Panc1 (cell line): Measurements from ENCODE around the gene EIF2S3B. TPM values are rescaled to one million over a fixed set of nuclear protein-coding genes. Genes with fewer than 3 reads are reported as not detected.

Experiments
- ATAC-seq: fragments of 200-7000 bp; cut with Tn5 transposase; 2 replicates; pipeline ENCODE4 v1.9.1; 2020; ENCODE audit warnings: mild to moderate bottlenecking, moderate library complexity
- BruUV-seq: library from RNA; stranded (reverse); fragments of 400-500 nt; replicated peaks from 2 replicates; lab custom pipeline; 2021; lab: Mats Ljungman, UMichigan
- CTCF ChIA-PET: fragments of 300-600 bp; sonication (Branson Sonifier 250); formaldehyde crosslinking; loops from one replicate; lab custom pipeline; 2022; ENCODE audit warnings: antibody characterized with exemption; lab: Charles Lee
- POLR2A ChIA-PET: fragments of 300-600 bp; sonication (Branson Sonifier 250); formaldehyde crosslinking; loops from one replicate; lab custom pipeline; 2022; ENCODE audit warnings: antibody characterized with exemption; lab: Charles Lee
- DNase-seq: peaks from one replicate; pipeline ENCODE4 v3.0.0-alpha.2; 2010; ENCODE audit warnings: low read depth, low spot score
- H3K27ac ChIP-seq: 2 replicates; pipeline ENCODE4 v1.5.1; 2011; ENCODE audit warnings: mild to moderate bottlenecking, low read length, inconsistent platforms
- H3K27me3 ChIP-seq: fragments of 200-500 bp; sonication (Bioruptor generic); 2 replicates; pipeline ENCODE4 v1.6.0; 2014; ENCODE audit warnings: low read length, inconsistent platforms; ENCODE audit not compliant: control insufficient read depth, insufficient read depth
- H3K36me3 ChIP-seq: fragments of 200-500 bp; sonication (Bioruptor generic); 2 replicates; pipeline ENCODE4 v1.5.1; 2014; ENCODE audit warnings: inconsistent platforms, mild to moderate bottlenecking, low read length, moderate library complexity; ENCODE audit not compliant: control insufficient read depth, insufficient read depth
- H3K4me1 ChIP-seq: 2 replicates; pipeline ENCODE4 v1.5.1; 2011; ENCODE audit warnings: inconsistent platforms, mild to moderate bottlenecking, low read length, moderate library complexity; ENCODE audit not compliant: control insufficient read depth, insufficient read depth
- H3K4me3 ChIP-seq, 2 experiments: 2 replicates each; pipeline ENCODE4 v1.5.1; 2011 to 2012; ENCODE audit warnings: low read depth in 2 of 2, low read length in 2 of 2, mild to moderate bottlenecking in 2 of 2, inconsistent platforms in 1 of 2, moderate library complexity in 1 of 2
- H3K9me3 ChIP-seq: fragments of 200-500 bp; sonication (Bioruptor generic); 2 replicates; pipeline ENCODE4 v1.5.1; 2014; ENCODE audit warnings: low read depth, mild to moderate bottlenecking, inconsistent platforms, low read length, moderate library complexity; ENCODE audit not compliant: control insufficient read depth, insufficient read depth
- CTCF ChIP-seq: fragments of 450-650 bp; IDR thresholded peaks from 2 replicates; pipeline ENCODE4 v1.5.1; 2017; ENCODE audit warnings: mild to moderate bottlenecking
- POLR2AphosphoS5 ChIP-seq: IDR thresholded peaks from 2 replicates; pipeline ENCODE4 v1.6.1; 2012; ENCODE audit warnings: mild to moderate bottlenecking, low read depth, low read length, moderate library complexity
- REST ChIP-seq, 2 experiments: IDR thresholded peaks; 2 replicates each; pipeline ENCODE4 v1.6.1; 2011 to 2012; ENCODE audit warnings: low read depth in 2 of 2, control low read depth in 1 of 2, low read length in 1 of 2, mild to moderate bottlenecking in 1 of 2, moderate library complexity in 1 of 2; ENCODE audit not compliant: insufficient read depth in 1 of 2
- SIN3A ChIP-seq: IDR thresholded peaks from 2 replicates; pipeline ENCODE4 v1.6.1; 2012; ENCODE audit warnings: low read depth, mild to moderate bottlenecking, low read length, moderate library complexity, borderline replicate concordance; ENCODE audit not compliant: insufficient read depth
- TCF7L2 ChIP-seq: IDR thresholded peaks from 2 replicates; pipeline ENCODE4 v1.6.1; 2011; ENCODE audit warnings: mild to moderate bottlenecking, low read depth, low read length, inconsistent platforms
- in situ Hi-C: cut with HindIII; loops from 2 replicates; pipeline ENCODE4 v1.10.0; 2016; ENCODE audit warnings: low sequenced_read_pairs, low pct_unique_long_range_greater_than_20kb
- intact Hi-C: fragments of 100-400 bp; cut with micrococcal nuclease; formaldehyde crosslinking; loops from one replicate; pipeline ENCODE4 v1.10.0; 2022; ENCODE audit not compliant: unreplicated experiment
- total RNA-seq: library from RNA; stranded (reverse); gene quantifications from one replicate; pipeline ENCODE4 v1.2.1, GENCODE V29; 2021; ENCODE audit not compliant: unreplicated experiment

EIF2S3B gene
- total RNA-seq, 1 experiment from 2014 or later: 0.28 TPM

GRCh38 chr12:10554756-10555481 is 49.2 kb downstream of the EIF2S3B start:
- intact Hi-C loops: no loop called here
- ChIA-PET POLR2A (no interaction called here), CTCF (no interaction called here)
- in situ Hi-C loops: no loop called here
- Histone ChIP-seq H3K27ac (no peak overlapping the region), H3K4me3 (no peak overlapping the region), H3K9me3 (0 out of 2 replicates have a peak, but pooled peaks cover 3% of the 10 kb centered on the region), H3K36me3 (no peaks in the 10 kb centered on the region), H3K27me3 (no peaks in the 10 kb centered on the region), H3K4me1 (no peaks in the 10 kb centered on the region)
- ATAC-seq: no peak
- TF ChIP-seq SIN3A (no peak), REST (IDR thresholded peaks at IDR 0.05; ENCODE audit: insufficient read depth in 1 of 2, low read depth in 2 of 2, low read length in 1 of 2) (no peak)
- DNase-seq: no peak
- BruUV-seq: no TSS peak

GRCh38 chr12:10557329-10557728 is 51.6 kb downstream of the EIF2S3B start:
- ATAC-seq (no peak), DNase-seq (no peak)
- no TSS peak for BruUV-seq
- CTCF ChIA-PET: no interaction called here
- intact Hi-C loops (no loop called here), in situ Hi-C loops (no loop called here)
- Histone ChIP-seq H3K4me3 (no peak overlapping the region), H3K9me3 (0 out of 2 replicates have a peak, but pooled peaks cover 3% of the 10 kb centered on the region), H3K27ac (no peak overlapping the region), H3K4me1 (no peaks in the 10 kb centered on the region; the same call in 1 of the 2 replicates), H3K36me3 (no peaks in the 10 kb centered on the region), H3K27me3 (no peaks in the 10 kb centered on the region)
- TF ChIP-seq REST (IDR thresholded peaks at IDR 0.05; ENCODE audit: insufficient read depth in 1 of 2, low read depth in 2 of 2, low read length in 1 of 2): no peak
- TF ChIP-seq CTCF: no peak
- TF ChIP-seq SIN3A: no peak
- TF ChIP-seq POLR2AphosphoS5: no peak
- no peak for TF ChIP-seq TCF7L2
- POLR2A ChIA-PET: no interaction called here
